ENCODE measurements around the gene PSEN2.
"Not testable (repeated sequence)": the region's sequence is repeated elsewhere in the genome, so short reads cannot be mapped to it uniquely, and the experiment has no call there.

Gene PSEN2

GRCh38 chr1:226920446-226920894 lies 50.1 kb downstream of the PSEN2 start:
- no peak for DNase-seq

GRCh38 chr1:226921504-226921903 lies 51.1 kb downstream of the PSEN2 start:
- DNase-seq = no peak

GRCh38 chr1:226929260-226930111 lies 59.1 kb downstream of the PSEN2 start:
- DNase-seq = not testable (repeated sequence)

- no peak for DNase-seq
These were observed 64.2 kb downstream of the PSEN2 start for GRCh38 chr1:226934483-226935237.

- peak; percentile 17 for DNase-seq
These were observed 67.7 kb downstream of the PSEN2 start for GRCh38 chr1:226937940-226938725.

- DNase-seq = peak; percentile 74
These were observed 68.6 kb downstream of the PSEN2 start for GRCh38 chr1:226938903-226939437.

- DNase-seq = peak; percentile 72
These were observed 69.1 kb downstream of the PSEN2 start for GRCh38 chr1:226939438-226940028.

GRCh38 chr1:226940029-226940805 lies 69.8 kb downstream of the PSEN2 start, which contains the start of gene COQ8A:
Gene COQ8A (plus strand): TSS chr1:226940294. CDS start chr1:226961386, 21,092 bp downstream.
- DNase-seq = peak; percentile 100

GRCh38 chr1:226940806-226941067 lies 70.3 kb downstream of the PSEN2 start:
- no peak for DNase-seq

- no peak for DNase-seq
These were observed 72.0 kb downstream of the PSEN2 start for GRCh38 chr1:226942392-226942791.

- no peak for DNase-seq
These were observed 72.7 kb downstream of the PSEN2 start for GRCh38 chr1:226943156-226943555.

GRCh38 chr1:226943927-226944326 lies 73.5 kb downstream of the PSEN2 start:
- no peak for DNase-seq

- DNase-seq = no peak
These were observed 74.9 kb downstream of the PSEN2 start for GRCh38 chr1:226945106-226945857.
